SK-N-SH (cell line): ENCODE measurements around the gene PCBD1.

Experiments
- CTCF ChIP-seq: fragments of 200-600 bp; sonication (generic); IDR thresholded peaks from 2 replicates; pipeline ENCODE4 v1.6.1; 2017; ENCODE audit warnings: antibody characterized with exemption, mild to moderate bottlenecking, moderate library complexity
- FOXM1 ChIP-seq: IDR thresholded peaks from 2 replicates; pipeline ENCODE4 v1.4.0; 2012; ENCODE audit warnings: low read depth, mild to moderate bottlenecking
- GATA2 ChIP-seq: sonication (generic); formaldehyde crosslinking; IDR thresholded peaks from 2 replicates; pipeline ENCODE4 v1.5.0; 2020; ENCODE audit warnings: mild to moderate bottlenecking, missing genetic modification reagents
- SMC3 ChIP-seq: IDR thresholded peaks from 2 replicates; pipeline ENCODE4 v1.6.1; 2012; ENCODE audit warnings: low read depth, low read length, improper control_type of control experiment
- ZBTB33 ChIP-seq: IDR thresholded peaks from 2 replicates; pipeline ENCODE4 v1.4.0; 2012; ENCODE audit warnings: low read depth, borderline replicate concordance

- TF ChIP-seq ZBTB33 (no peak), CTCF (no peak), FOXM1 (no peak), SMC3 (no peak), GATA2 (no peak)
Observed at GRCh38 chr10:70902661-70903261, 14.4 kb upstream of the PCBD1 start.
